Measurements from ENCODE around the gene SPINT1. TPM values are rescaled to one million over a fixed set of nuclear protein-coding genes. Genes with fewer than 3 reads are reported as not detected.

Gene SPINT1
- total and polyA plus RNA-seq, 7 donors = 0.03 to 0.54 (median 0.19) TPM

- Histone ChIP-seq H3K4me3 (no peak overlapping the region), H3K36me3 (ENCODE audit: insufficient read depth in 1 of 2, low read depth in 1 of 2) (no peaks in the 10 kb centered on the region), H3K27ac (no peak overlapping the region), H3K9me3 (no peaks in the 10 kb centered on the region), H3K4me1 (peaks cover 6% of the 10 kb centered on the region), H3K27me3 (ENCODE audit: insufficient read depth in 3 of 3, low read length in 2 of 3) (no peaks in the 10 kb centered on the region)
- intact Hi-C loops (cut with DNase I) = loop anchor here in 1 of 2 donors (10.0 kb wide), 1 partner anchor 339 kb away; no protein-coding TSS in a partner anchor
- WGBS, 3 donors = 89 to 91% (median 89%) methylated on average over 16 of the region's 16 CpGs
- ATAC-seq = no peak
- no peak for DNase-seq
- TF ChIP-seq CTCF (IDR thresholded peaks at IDR 0.05) = no peak
Measured at GRCh38 chr15:40853241-40853890, 9.5 kb downstream of the SPINT1 start.

GRCh38 chr15:40854161-40854560 lies 10.3 kb downstream of the SPINT1 start:
- WGBS, 3 donors = 51 to 62% (median 51%) methylated on average over 10 of the region's 10 CpGs
- DNase-seq = no peak
- intact Hi-C loops (cut with DNase I) = loop anchor here in 1 of 2 donors (10.0 kb wide), 1 partner anchor 339 kb away; no protein-coding TSS in a partner anchor
- Histone ChIP-seq H3K27me3 (ENCODE audit: insufficient read depth in 3 of 3, low read length in 2 of 3) (no peaks in the 10 kb centered on the region), H3K4me1 (peaks cover 6% of the 10 kb centered on the region), H3K27ac (no peak overlapping the region), H3K9me3 (no peaks in the 10 kb centered on the region), H3K36me3 (ENCODE audit: insufficient read depth in 1 of 2, low read depth in 1 of 2) (no peaks in the 10 kb centered on the region), H3K4me3 (no peak overlapping the region)
- TF ChIP-seq CTCF (IDR thresholded peaks at IDR 0.05) = no peak
- ATAC-seq = no peak

GRCh38 chr15:40855706-40856234 lies 11.9 kb downstream of the SPINT1 start:
- no peak for TF ChIP-seq CTCF (IDR thresholded peaks at IDR 0.05)
- ATAC-seq = no peak
- Histone ChIP-seq H3K36me3 (ENCODE audit: insufficient read depth in 1 of 2, low read depth in 1 of 2) (no peaks in the 10 kb centered on the region), H3K27ac (no peak overlapping the region), H3K4me1 (peaks cover 6% of the 10 kb centered on the region), H3K27me3 (ENCODE audit: insufficient read depth in 3 of 3, low read length in 2 of 3) (no peaks in the 10 kb centered on the region), H3K9me3 (no peaks in the 10 kb centered on the region), H3K4me3 (no peak overlapping the region)
- 79 to 83% (median 81%) methylated on average over 12 to 13 of the region's 13 CpGs for WGBS, 3 donors
- intact Hi-C loops (cut with DNase I) = loop anchor here (5.0 to 10.0 kb wide), 3 partner anchors 327 to 341 kb away; no protein-coding TSS in a partner anchor
- no peak for DNase-seq

DNA sequence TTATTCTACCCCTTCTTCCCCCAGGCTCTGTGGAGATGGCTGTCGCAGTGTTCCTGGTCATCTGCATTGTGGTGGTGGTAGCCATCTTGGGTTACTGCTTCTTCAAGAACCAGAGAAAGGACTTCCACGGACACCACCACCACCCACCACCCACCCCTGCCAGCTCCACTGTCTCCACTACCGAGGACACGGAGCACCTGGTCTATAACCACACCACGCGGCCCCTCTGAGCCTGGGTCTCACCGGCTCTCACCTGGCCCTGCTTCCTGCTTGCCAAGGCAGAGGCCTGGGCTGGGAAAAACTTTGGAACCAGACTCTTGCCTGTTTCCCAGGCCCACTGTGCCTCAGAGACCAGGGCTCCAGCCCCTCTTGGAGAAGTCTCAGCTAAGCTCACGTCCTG lies 12.9 kb downstream of the SPINT1 start:
- no peak overlapping the region for H3K4me3 ChIP-seq
- ATAC-seq (no peak), DNase-seq (no peak)
- TF ChIP-seq CTCF (IDR thresholded peaks at IDR 0.05) = no peak
- peaks cover 6% of the 10 kb centered on the region for H3K4me1 ChIP-seq
- intact Hi-C loops (cut with DNase I) = loop anchor here (1.0 to 10.0 kb wide), 4 partner anchors 37 to 342 kb away; no protein-coding TSS in a partner anchor
- H3K9me3 ChIP-seq = no peaks in the 10 kb centered on the region
- H3K36me3 ChIP-seq (ENCODE audit: insufficient read depth in 1 of 2, low read depth in 1 of 2) = no peaks in the 10 kb centered on the region
- 65 to 73% (median 69%) methylated on average over 8 of the region's 8 CpGs for WGBS, 3 donors
- no peak overlapping the region for H3K27ac ChIP-seq
- H3K27me3 ChIP-seq (ENCODE audit: insufficient read depth in 3 of 3, low read length in 2 of 3) = no peaks in the 10 kb centered on the region

Data from psoas muscle (tissue), 8 donors.